DND-41 (cell line): ENCODE data around the gene EPB41L5.

Experiments
- EZH2 ChIP-seq: IDR thresholded peaks from 3 replicates; pipeline ENCODE4 v1.6.1; 2012; ENCODE audit warnings: borderline replicate concordance, low read depth, mild to moderate bottlenecking, moderate library complexity, low read length, inconsistent platforms; ENCODE audit not compliant: severe bottlenecking
- TF ChIP-seq, protein P1 (sequence below): IDR thresholded peaks from 2 replicates; pipeline ENCODE4 v1.5.1; 2012; ENCODE audit warnings: borderline replicate concordance, low read length, moderate library complexity, mild to moderate bottlenecking; ENCODE audit not compliant: poor library complexity, severe bottlenecking; ENCODE audit errors: extremely low read depth

DNA sequence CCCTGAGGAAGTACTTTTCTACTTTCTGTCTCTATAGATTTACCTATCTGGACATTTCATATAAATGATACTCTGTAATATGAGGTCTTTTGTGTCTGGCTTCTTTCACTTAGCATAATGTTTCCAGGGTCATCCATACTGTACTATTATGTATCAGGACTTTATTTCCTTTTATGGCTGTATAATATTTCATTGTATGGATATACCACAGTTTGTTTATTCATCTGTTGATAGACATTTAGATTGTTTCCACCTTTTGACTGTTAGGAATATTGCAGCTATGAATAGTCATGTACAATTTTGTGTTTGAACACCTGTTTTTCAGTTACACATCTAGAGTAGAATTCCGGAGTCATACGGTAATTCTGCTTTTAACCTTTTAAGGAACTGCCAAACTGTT, 136.5 kb downstream of the EPB41L5 start:
- TF ChIP-seq, protein P1, sequence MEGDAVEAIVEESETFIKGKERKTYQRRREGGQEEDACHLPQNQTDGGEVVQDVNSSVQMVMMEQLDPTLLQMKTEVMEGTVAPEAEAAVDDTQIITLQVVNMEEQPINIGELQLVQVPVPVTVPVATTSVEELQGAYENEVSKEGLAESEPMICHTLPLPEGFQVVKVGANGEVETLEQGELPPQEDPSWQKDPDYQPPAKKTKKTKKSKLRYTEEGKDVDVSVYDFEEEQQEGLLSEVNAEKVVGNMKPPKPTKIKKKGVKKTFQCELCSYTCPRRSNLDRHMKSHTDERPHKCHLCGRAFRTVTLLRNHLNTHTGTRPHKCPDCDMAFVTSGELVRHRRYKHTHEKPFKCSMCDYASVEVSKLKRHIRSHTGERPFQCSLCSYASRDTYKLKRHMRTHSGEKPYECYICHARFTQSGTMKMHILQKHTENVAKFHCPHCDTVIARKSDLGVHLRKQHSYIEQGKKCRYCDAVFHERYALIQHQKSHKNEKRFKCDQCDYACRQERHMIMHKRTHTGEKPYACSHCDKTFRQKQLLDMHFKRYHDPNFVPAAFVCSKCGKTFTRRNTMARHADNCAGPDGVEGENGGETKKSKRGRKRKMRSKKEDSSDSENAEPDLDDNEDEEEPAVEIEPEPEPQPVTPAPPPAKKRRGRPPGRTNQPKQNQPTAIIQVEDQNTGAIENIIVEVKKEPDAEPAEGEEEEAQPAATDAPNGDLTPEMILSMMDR = no peak
- TF ChIP-seq EZH2 = no peak
